HepG2 (cell line): ENCODE results near the gene BANP.
"Not testable (repeated sequence)": the region's sequence is repeated elsewhere in the genome, so short reads cannot be mapped to it uniquely, and the experiment has no call there.

ENCODE experiments used
- CEBPB ChIP-seq: IDR thresholded peaks from 2 replicates; pipeline ENCODE4 v1.6.1; 2011; ENCODE audit warnings: low read depth, low read length, improper control_type of control experiment, borderline replicate concordance
- CTCF ChIP-seq: sonication (generic); formaldehyde crosslinking; IDR thresholded peaks from 2 replicates; pipeline ENCODE4 v1.5.0; 2020; ENCODE audit warnings: mild to moderate bottlenecking, missing genetic modification reagents, moderate library complexity
- FOXK1 ChIP-seq: sonication (generic); formaldehyde crosslinking; IDR thresholded peaks from 2 replicates; pipeline ENCODE4 v1.4.0; 2020; ENCODE audit warnings: low read depth, missing genetic modification reagents, borderline replicate concordance
- MED8 ChIP-seq: sonication (generic); formaldehyde crosslinking; IDR thresholded peaks from 2 replicates; pipeline ENCODE4 v1.8.1; 2023; ENCODE audit warnings: mild to moderate bottlenecking, missing genetic modification reagents; ENCODE audit not compliant: insufficient replicate concordance
- MXD4 ChIP-seq: IDR thresholded peaks from 2 replicates; pipeline ENCODE4 v1.6.1; 2016; ENCODE audit warnings: mild to moderate bottlenecking, missing biosample characterization, missing genetic modification reagents
- NFE2L2 ChIP-seq: fragments of 150-350 bp; IDR thresholded peaks from 2 replicates; pipeline ENCODE4 v1.6.1; 2014; ENCODE audit warnings: low read length
- POLR2A ChIP-seq, 2 experiments: IDR thresholded peaks; 2 replicates each; pipeline ENCODE4 v1.6.1; 2011; ENCODE audit warnings: low read depth in 2 of 2, low read length in 2 of 2, mild to moderate bottlenecking in 1 of 2, moderate library complexity in 1 of 2; ENCODE audit not compliant: insufficient read depth in 1 of 2
- SIN3B ChIP-seq: fragments of 150-350 bp; IDR thresholded peaks from 2 replicates; pipeline ENCODE4 v1.6.1; 2014; ENCODE audit warnings: low read length
- YY1 ChIP-seq: IDR thresholded peaks from 2 replicates; pipeline ENCODE4 v1.6.1; 2011; ENCODE audit warnings: low read length, low read depth, moderate library complexity, mild to moderate bottlenecking; ENCODE audit not compliant: insufficient read depth, insufficient replicate concordance

GRCh38 chr16:87998992-87999391, 47.8 kb downstream of the BANP start:
- TF ChIP-seq POLR2A (IDR thresholded peaks at IDR 0.05; ENCODE audit: insufficient read depth in 1 of 2, low read depth in 2 of 2, low read length in 2 of 2); NFE2L2; CEBPB; FOXK1 (CRISPR knock-in tag); SIN3B; CTCF (CRISPR knock-in tag); YY1; MED8 (CRISPR knock-in tag); MXD4 (CRISPR knock-in tag): not testable (repeated sequence)
